ENCODE data around the gene LACTBL1. TPM values are rescaled to one million over a fixed set of nuclear protein-coding genes. Genes with fewer than 3 reads are reported as not detected.

LACTBL1 gene
- total RNA-seq, 1 experiment from 2014 or later: not detected

GRCh38 chr1:22971161-22971560 is 1.5 kb downstream of the LACTBL1 start:
- H2AFZ ChIP-seq (ENCODE audit: low read length): no peak overlapping the region
- H3K79me1 ChIP-seq (ENCODE audit: insufficient read depth, low read depth, low read length, poor library complexity, severe bottlenecking): no peaks in the 10 kb centered on the region
- no peaks in the 10 kb centered on the region for H3K9me3 ChIP-seq (ENCODE audit: control insufficient read depth, low read depth, low read length)
- H3K18ac ChIP-seq (ENCODE audit: insufficient read length, low read depth, low read length): no peak overlapping the region
- peaks cover 4 to 5% of the 10 kb centered on the region in 2 experiments; a peak in 3 of 5 replicates for H3K9me3 Mint-ChIP-seq
- H4K91ac ChIP-seq (ENCODE audit: insufficient read length, low read depth, low read length): no peak overlapping the region
- peaks cover 28% of the 10 kb centered on the region for H3K27me3 Mint-ChIP-seq (ENCODE audit: low read depth)
- no peaks in the 10 kb centered on the region; the same call in 1 of the 2 replicates for H3K79me2 ChIP-seq (ENCODE audit: insufficient read depth, low read length)
- no peak overlapping the region for H3K4me2 ChIP-seq (ENCODE audit: insufficient read depth, insufficient read length, low read length)
- DNase-seq: no peak
- no peaks in the 10 kb centered on the region for H4K20me1 ChIP-seq (ENCODE audit: control insufficient read depth, insufficient read depth, insufficient read length)
- no peak overlapping the region for H3K4me3 Mint-ChIP-seq
- H2BK15ac ChIP-seq (ENCODE audit: low read depth, low read length): no peak overlapping the region
- no peaks in the 10 kb centered on the region; a peak in 2 of 7 replicates for H3K36me3 Mint-ChIP-seq (ENCODE audit: insufficient read depth in 1 of 3, low read depth in 3 of 3)
- no CpG with 5 or more reads among the region's 3 CpGs for WGBS (ENCODE audit: extremely low coverage, insufficient read length, low lambda C conversion rate)
- H3K56ac ChIP-seq (ENCODE audit: insufficient read length, low read depth, low read length): no peak overlapping the region
- no peak overlapping the region for H2BK12ac ChIP-seq (ENCODE audit: insufficient read length, low read depth, low read length)
- no peak overlapping the region for H3K4ac ChIP-seq (ENCODE audit: low read depth, low read length)
- no peaks in the 10 kb centered on the region for H3K23me2 ChIP-seq (ENCODE audit: insufficient read length, low read depth, low read length, poor library complexity, severe bottlenecking)
- H3K4me1 Mint-ChIP-seq: peaks cover 7 to 24% of the 10 kb centered on the region in 2 experiments
- no peak overlapping the region for H2AK5ac ChIP-seq (ENCODE audit: insufficient read length, low read length)
- no peak overlapping the region for H2BK20ac ChIP-seq (ENCODE audit: low read depth, low read length, poor library complexity, severe bottlenecking)
- TF ChIP-seq, protein P1, sequence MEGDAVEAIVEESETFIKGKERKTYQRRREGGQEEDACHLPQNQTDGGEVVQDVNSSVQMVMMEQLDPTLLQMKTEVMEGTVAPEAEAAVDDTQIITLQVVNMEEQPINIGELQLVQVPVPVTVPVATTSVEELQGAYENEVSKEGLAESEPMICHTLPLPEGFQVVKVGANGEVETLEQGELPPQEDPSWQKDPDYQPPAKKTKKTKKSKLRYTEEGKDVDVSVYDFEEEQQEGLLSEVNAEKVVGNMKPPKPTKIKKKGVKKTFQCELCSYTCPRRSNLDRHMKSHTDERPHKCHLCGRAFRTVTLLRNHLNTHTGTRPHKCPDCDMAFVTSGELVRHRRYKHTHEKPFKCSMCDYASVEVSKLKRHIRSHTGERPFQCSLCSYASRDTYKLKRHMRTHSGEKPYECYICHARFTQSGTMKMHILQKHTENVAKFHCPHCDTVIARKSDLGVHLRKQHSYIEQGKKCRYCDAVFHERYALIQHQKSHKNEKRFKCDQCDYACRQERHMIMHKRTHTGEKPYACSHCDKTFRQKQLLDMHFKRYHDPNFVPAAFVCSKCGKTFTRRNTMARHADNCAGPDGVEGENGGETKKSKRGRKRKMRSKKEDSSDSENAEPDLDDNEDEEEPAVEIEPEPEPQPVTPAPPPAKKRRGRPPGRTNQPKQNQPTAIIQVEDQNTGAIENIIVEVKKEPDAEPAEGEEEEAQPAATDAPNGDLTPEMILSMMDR (conservative IDR thresholded peaks at IDR 0.05): no peak
- H2BK120ac ChIP-seq (ENCODE audit: low read depth, low read length, poor library complexity, severe bottlenecking): no peak overlapping the region
- no peak overlapping the region for H3K27ac ChIP-seq (ENCODE audit: insufficient read length, low read depth, low read length)
- H3K14ac ChIP-seq (ENCODE audit: insufficient read depth, low read length): no peak overlapping the region
- no peak overlapping the region; a peak in 1 of 7 replicates for H3K27ac Mint-ChIP-seq
- no peak overlapping the region for H3T11ph ChIP-seq (ENCODE audit: low read length)
- H2BK5ac ChIP-seq (ENCODE audit: insufficient read length, low read length): no peak overlapping the region
- H4K5ac ChIP-seq (ENCODE audit: insufficient read length, low read depth, low read length): no peak overlapping the region
- H3K9ac ChIP-seq (ENCODE audit: extremely low read depth, insufficient read length, low read length): no peak overlapping the region
- no peak overlapping the region for H3K23ac ChIP-seq (ENCODE audit: insufficient read length, low read depth, low read length)
- H3K4me1 ChIP-seq (ENCODE audit: insufficient read depth, low read length): no peaks in the 10 kb centered on the region; the same call in 1 of the 2 replicates
- no peaks in the 10 kb centered on the region; the same call in 1 of the 2 replicates for H3K27me3 ChIP-seq (ENCODE audit: insufficient read depth, low read length)
- no peak overlapping the region for H4K8ac ChIP-seq (replicated peaks; ENCODE audit: insufficient read length, low read depth, low read length)
